PC-3 (cell line): ENCODE results near the gene LYL1. TPM values are rescaled to one million over a fixed set of nuclear protein-coding genes. Genes with fewer than 3 reads are reported as not detected.

ENCODE experiments used
- ATAC-seq: fragments of 200-7000 bp; cut with Tn5 transposase; 2 replicates; pipeline ENCODE4 v1.9.1; 2020; ENCODE audit warnings: mild to moderate bottlenecking, moderate library complexity
- BruUV-seq: library from RNA; stranded (reverse); fragments of 400-500 nt; replicated peaks from 2 replicates; lab custom pipeline; 2021; lab: Mats Ljungman, UMichigan
- CTCF ChIA-PET: fragments of 300-600 bp; sonication (Branson Sonifier 250); formaldehyde crosslinking; loops from one replicate; lab custom pipeline; 2022; ENCODE audit warnings: antibody characterized with exemption; lab: Charles Lee
- POLR2A ChIA-PET: fragments of 300-600 bp; sonication (Branson Sonifier 250); formaldehyde crosslinking; loops from one replicate; lab custom pipeline; 2022; ENCODE audit warnings: antibody characterized with exemption; ENCODE audit not compliant: unreplicated experiment; lab: Charles Lee
- DNase-seq: peaks from one replicate; pipeline ENCODE4 v3.0.0-alpha.2; 2015
- H2AFZ ChIP-seq: fragments of 300-600 bp; sonication (generic); 2 replicates; pipeline ENCODE4 v1.6.0; 2016; ENCODE audit warnings: antibody characterized with exemption, low read length
- H3F3A ChIP-seq: fragments of 300-600 bp; sonication (generic); one replicate; pipeline ENCODE4 v1.6.0; 2017; ENCODE audit warnings: antibody characterized with exemption, low read length, control low read depth, mild to moderate bottlenecking; ENCODE audit not compliant: unreplicated experiment
- H3K27ac ChIP-seq: fragments of 300-600 bp; sonication (generic); 2 replicates; pipeline ENCODE4 v1.5.1; 2016; ENCODE audit warnings: mild to moderate bottlenecking, low read length
- H3K27me3 ChIP-seq: fragments of 300-600 bp; sonication (generic); 2 replicates; pipeline ENCODE4 v1.6.1; 2016; ENCODE audit warnings: low read length, mixed read lengths
- H3K36me3 ChIP-seq: fragments of 300-600 bp; sonication (generic); 2 replicates; pipeline ENCODE4 v1.6.1; 2016; ENCODE audit warnings: low read depth, mixed run types, low read length, mixed read lengths
- H3K4me1 ChIP-seq: fragments of 300-600 bp; sonication (generic); 2 replicates; pipeline ENCODE4 v1.5.1; 2016; ENCODE audit warnings: low read length; ENCODE audit not compliant: insufficient read depth
- H3K4me2 ChIP-seq: fragments of 300-600 bp; sonication (generic); 2 replicates; pipeline ENCODE4 v1.6.0; 2016; ENCODE audit warnings: low read length
- H3K4me3 ChIP-seq: fragments of 300-600 bp; sonication (generic); 2 replicates; pipeline ENCODE4 v1.5.1; 2016; ENCODE audit warnings: mild to moderate bottlenecking, low read length, mixed read lengths
- H3K79me2 ChIP-seq: fragments of 300-600 bp; sonication (generic); 2 replicates; pipeline ENCODE4 v1.6.1; 2017; ENCODE audit warnings: low read length, mixed read lengths
- H3K9ac ChIP-seq: fragments of 300-600 bp; sonication (generic); 2 replicates; pipeline ENCODE4 v1.6.0; 2016; ENCODE audit warnings: mild to moderate bottlenecking, low read length
- H3K9me2 ChIP-seq: fragments of 300-600 bp; sonication (generic); replicated peaks from 2 replicates; pipeline ENCODE4 v1.6.1; 2016; ENCODE audit warnings: mixed run types, low read length, mixed read lengths
- H3K9me3 ChIP-seq: fragments of 300-600 bp; sonication (generic); 2 replicates; pipeline ENCODE4 v1.6.1; 2016; ENCODE audit warnings: low read length, mixed read lengths
- H4K20me1 ChIP-seq: fragments of 300-600 bp; sonication (generic); 2 replicates; pipeline ENCODE4 v1.6.1; 2016; ENCODE audit warnings: low read length, mixed read lengths
- CTCF ChIP-seq: fragments of 300-600 bp; sonication (generic); conservative IDR thresholded peaks from 2 replicates; pipeline ENCODE4 v1.5.1; 2017; ENCODE audit warnings: antibody characterized with exemption, low read depth, mild to moderate bottlenecking, low read length
- EZH2 ChIP-seq: fragments of 300-600 bp; sonication (generic); IDR thresholded peaks from one replicate; pipeline ENCODE4 v1.6.1; 2017; ENCODE audit warnings: antibody characterized with exemption, mild to moderate bottlenecking, low read length; ENCODE audit not compliant: unreplicated experiment
- EZH2phosphoT487 ChIP-seq: fragments of 300-600 bp; sonication (generic); IDR thresholded peaks from 2 replicates; pipeline ENCODE4 v1.6.1; 2018; ENCODE audit warnings: mild to moderate bottlenecking, antibody characterized with exemption, low read length, borderline replicate concordance
- intact Hi-C: fragments of 100-400 bp; cut with micrococcal nuclease; formaldehyde crosslinking; loops from 2 replicates; pipeline ENCODE4 v1.9.0; 2023
- total RNA-seq: library from RNA; depleted of rRNA; stranded (reverse); fragments of >200 nt; gene quantifications from 2 replicates; pipeline ENCODE4 v1.2.3, GENCODE V29; 2014

The LYL1 gene
- total RNA-seq, 1 experiment from 2014 or later = 3.3 TPM

- no peak overlapping the region for H3K27ac ChIP-seq
- intact Hi-C loops = no loop called here
- H3K4me3 ChIP-seq = no peak overlapping the region
- peaks cover 6% of the 10 kb centered on the region for H3K4me1 ChIP-seq
- H3K9me3 ChIP-seq = no peaks in the 10 kb centered on the region
- no peak for TF ChIP-seq EZH2phosphoT487
- no peak for TF ChIP-seq EZH2
- TF ChIP-seq CTCF = no peak
- H3F3A ChIP-seq = no peaks in the 10 kb centered on the region
- H3K79me2 ChIP-seq = no peaks in the 10 kb centered on the region
- H3K9me2 ChIP-seq = no peaks in the 10 kb centered on the region
- no peak overlapping the region for H3K4me2 ChIP-seq
- ChIA-PET POLR2A (no interaction called here), CTCF (interaction anchor here (0.6 kb wide), 1 partner anchor 24 kb away, joined by 3 read pairs; no protein-coding TSS in a partner anchor)
- ATAC-seq (peak; percentile 22), DNase-seq (no peak)
- no peaks in the 10 kb centered on the region for H4K20me1 ChIP-seq
- no peak overlapping the region for H2AFZ ChIP-seq
- H3K9ac ChIP-seq = no peak overlapping the region
- H3K36me3 ChIP-seq = peaks cover 31% of the 10 kb centered on the region; the same call in 1 of the 2 replicates
- BruUV-seq = no TSS peak
- no peaks in the 10 kb centered on the region for H3K27me3 ChIP-seq
Measured at GRCh38 chr19:13078897-13079541, 23.6 kb downstream of the LYL1 start.

GRCh38 chr19:13078381-13078780, 24.3 kb downstream of the LYL1 start:
- no peaks in the 10 kb centered on the region for H3K79me2 ChIP-seq

More at GRCh38 chr19:13078381-13078780, 24.3 kb downstream of the LYL1 start:
- intact Hi-C loops = no loop called here
- TF ChIP-seq EZH2phosphoT487 = no peak
- no peak for TF ChIP-seq CTCF
- TF ChIP-seq EZH2 = no peak
- BruUV-seq = no TSS peak
- Histone ChIP-seq H3K27ac (no peak overlapping the region), H3K27me3 (no peaks in the 10 kb centered on the region), H3K36me3 (peaks cover 35% of the 10 kb centered on the region; the same call in 1 of the 2 replicates), H3F3A (no peaks in the 10 kb centered on the region), H2AFZ (no peak overlapping the region), H3K4me3 (no peak overlapping the region), H3K4me2 (no peak overlapping the region), H3K9ac (no peak overlapping the region), H3K4me1 (peaks cover 6% of the 10 kb centered on the region), H3K9me2 (no peaks in the 10 kb centered on the region), H4K20me1 (no peaks in the 10 kb centered on the region), H3K9me3 (no peaks in the 10 kb centered on the region)
- ATAC-seq (no peak), DNase-seq (no peak)
- ChIA-PET CTCF (interaction anchor here (0.6 kb wide), 2 partner anchors 23 to 37 kb away, joined by 3 read pairs; no protein-coding TSS in a partner anchor), POLR2A (no interaction called here)
